Measurements from ENCODE around the gene DUT. TPM values are rescaled to one million over a fixed set of nuclear protein-coding genes. Genes with fewer than 3 reads are reported as not detected.

Gene DUT
- total RNA-seq, 1 experiment from 2014 or later = 148 TPM

- intact Hi-C loops (cut with micrococcal nuclease; ENCODE audit: unreplicated experiment) = no loop called here
- CTCF ChIA-PET = no interaction called here
- Histone ChIP-seq H3K4me2 (no peak overlapping the region), H3K27ac (no peak overlapping the region), H3F3A (ENCODE audit: insufficient read depth, low read depth) (no peaks in the 10 kb centered on the region), H3K9me3 (ENCODE audit: insufficient read depth, low read depth) (no peaks in the 10 kb centered on the region), H4K20me1 (ENCODE audit: insufficient read depth) (no peaks in the 10 kb centered on the region), H3K9me2 (ENCODE audit: insufficient read depth) (no peaks in the 10 kb centered on the region), H3K27me3 (ENCODE audit: insufficient read depth, low read depth) (no peaks in the 10 kb centered on the region), H3K36me3 (ENCODE audit: low read depth) (no peaks in the 10 kb centered on the region), H3K4me3 (no peak overlapping the region), H2AFZ (no peak overlapping the region), H3K4me1 (replicated peaks; ENCODE audit: insufficient read depth) (no peaks in the 10 kb centered on the region), H3K79me2 (ENCODE audit: low read depth) (no peaks in the 10 kb centered on the region)
- POLR2A ChIA-PET (ENCODE audit: unreplicated experiment) = no interaction called here
- DNase-seq = no peak
- TF ChIP-seq EZH2 (IDR thresholded peaks at IDR 0.05; ENCODE audit: low read depth) (no peak), CTCF (conservative IDR thresholded peaks at IDR 0.05) (no peak)
- BruUV-seq (replicated peaks) = no TSS peak
Measured at GRCh38 chr15:48300038-48300437, 31.2 kb upstream of the DUT start.

- Histone ChIP-seq H3K27ac (no peak overlapping the region), H3K9me2 (ENCODE audit: insufficient read depth) (no peaks in the 10 kb centered on the region), H3K79me2 (ENCODE audit: low read depth) (no peaks in the 10 kb centered on the region), H3K36me3 (ENCODE audit: low read depth) (no peaks in the 10 kb centered on the region), H3K27me3 (ENCODE audit: insufficient read depth, low read depth) (no peaks in the 10 kb centered on the region), H3K9me3 (ENCODE audit: insufficient read depth, low read depth) (no peaks in the 10 kb centered on the region), H4K20me1 (ENCODE audit: insufficient read depth) (no peaks in the 10 kb centered on the region), H3K4me3 (no peak overlapping the region), H3K4me1 (replicated peaks; ENCODE audit: insufficient read depth) (no peaks in the 10 kb centered on the region), H3F3A (ENCODE audit: insufficient read depth, low read depth) (no peaks in the 10 kb centered on the region), H2AFZ (no peak overlapping the region), H3K4me2 (no peak overlapping the region)
- ChIA-PET POLR2A (ENCODE audit: unreplicated experiment) (no interaction called here), CTCF (no interaction called here)
- TF ChIP-seq EZH2 (IDR thresholded peaks at IDR 0.05; ENCODE audit: low read depth) (no peak), CTCF (conservative IDR thresholded peaks at IDR 0.05) (no peak)
- BruUV-seq (replicated peaks) = no TSS peak
- no peak for DNase-seq
- intact Hi-C loops (cut with micrococcal nuclease; ENCODE audit: unreplicated experiment) = no loop called here
Measured at GRCh38 chr15:48304398-48304797, 26.8 kb upstream of the DUT start.

- H3K9me2 ChIP-seq (ENCODE audit: insufficient read depth) = no peaks in the 10 kb centered on the region
- H4K20me1 ChIP-seq (ENCODE audit: insufficient read depth) = no peaks in the 10 kb centered on the region
- no peaks in the 10 kb centered on the region for H3K36me3 ChIP-seq (ENCODE audit: low read depth)
- no peaks in the 10 kb centered on the region for H3K27me3 ChIP-seq (ENCODE audit: insufficient read depth, low read depth)
- ChIA-PET POLR2A (ENCODE audit: unreplicated experiment) (no interaction called here), CTCF (no interaction called here)
- intact Hi-C loops (cut with micrococcal nuclease; ENCODE audit: unreplicated experiment) = no loop called here
- H2AFZ ChIP-seq = no peak overlapping the region
- H3F3A ChIP-seq (ENCODE audit: insufficient read depth, low read depth) = no peaks in the 10 kb centered on the region
- no peaks in the 10 kb centered on the region for H3K4me1 ChIP-seq (replicated peaks; ENCODE audit: insufficient read depth)
- no peaks in the 10 kb centered on the region for H3K9me3 ChIP-seq (ENCODE audit: insufficient read depth, low read depth)
- no TSS peak for BruUV-seq (replicated peaks)
- H3K4me3 ChIP-seq = no peak overlapping the region
- no peak overlapping the region for H3K4me2 ChIP-seq
- TF ChIP-seq CTCF (conservative IDR thresholded peaks at IDR 0.05) (no peak), EZH2 (IDR thresholded peaks at IDR 0.05; ENCODE audit: low read depth) (no peak)
- no peak for DNase-seq
- H3K79me2 ChIP-seq (ENCODE audit: low read depth) = no peaks in the 10 kb centered on the region
- no peak overlapping the region for H3K27ac ChIP-seq
Measured at GRCh38 chr15:48306639-48307038, 24.6 kb upstream of the DUT start.
